ENCODE data around the gene ANKRD65.
"Not testable (repeated sequence)": the region's sequence is repeated elsewhere in the genome, so short reads cannot be mapped to it uniquely, and the experiment has no call there.

ANKRD65 gene

GRCh38 chr1:1397839-1398523 lies 23.1 kb downstream of the ANKRD65 start:
- no peak for DNase-seq (ENCODE audit: low read depth in 2 of 2)

- no peak for DNase-seq (ENCODE audit: low read depth in 2 of 2)
Observed at GRCh38 chr1:1395166-1395565, 25.9 kb downstream of the ANKRD65 start.

- DNase-seq (ENCODE audit: low read depth in 2 of 2) = no peak
Observed at GRCh38 chr1:1394116-1394515, 27.0 kb downstream of the ANKRD65 start.

GRCh38 chr1:1393428-1393827 lies 27.6 kb downstream of the ANKRD65 start:
- no peak for DNase-seq (ENCODE audit: low read depth in 2 of 2)

- DNase-seq (ENCODE audit: low read depth in 2 of 2) = no peak
Observed at GRCh38 chr1:1393014-1393413, 28.1 kb downstream of the ANKRD65 start.

GRCh38 chr1:1391225-1391624 lies 29.9 kb downstream of the ANKRD65 start:
- DNase-seq (ENCODE audit: low read depth in 2 of 2) = no peak

GRCh38 chr1:1390675-1391074 lies 30.4 kb downstream of the ANKRD65 start:
- no peak for DNase-seq (ENCODE audit: low read depth in 2 of 2)

GRCh38 chr1:1388078-1388472 lies 33.0 kb downstream of the ANKRD65 start:
- DNase-seq (ENCODE audit: low read depth in 2 of 2) = no peak

- no peak for DNase-seq (ENCODE audit: low read depth in 2 of 2)
Observed at GRCh38 chr1:1387098-1388077, 33.7 kb downstream of the ANKRD65 start.

GRCh38 chr1:1385931-1386330 lies 35.1 kb downstream of the ANKRD65 start:
- no peak for DNase-seq (ENCODE audit: low read depth in 2 of 2)

- not testable (repeated sequence) for DNase-seq (ENCODE audit: low read depth in 2 of 2)
Observed at GRCh38 chr1:1385339-1385738, 35.7 kb downstream of the ANKRD65 start.

- DNase-seq (ENCODE audit: low read depth in 2 of 2) = no peak
Observed at GRCh38 chr1:1381294-1381693, 39.8 kb downstream of the ANKRD65 start.

- DNase-seq (ENCODE audit: low read depth in 2 of 2) = no peak
Observed at GRCh38 chr1:1380860-1381259, 40.2 kb downstream of the ANKRD65 start.

GRCh38 chr1:1377540-1378205 lies 43.4 kb downstream of the ANKRD65 start:
- no peak for DNase-seq (ENCODE audit: low read depth in 2 of 2)

GRCh38 chr1:1376551-1377226 lies 44.4 kb downstream of the ANKRD65 start:
- no peak for DNase-seq (ENCODE audit: low read depth in 2 of 2)

- peak; percentile 94 to 97 for DNase-seq (ENCODE audit: low read depth in 2 of 2)
Observed at GRCh38 chr1:1374929-1375662, 46.0 kb downstream of the ANKRD65 start, which contains the start of gene AURKAIP1. AURKAIP1 (minus strand) TSS chr1:1375207; CDS start chr1:1374756, 451 bp downstream.

- no peak for DNase-seq (ENCODE audit: low read depth in 2 of 2)
Observed at GRCh38 chr1:1374589-1374928, 46.5 kb downstream of the ANKRD65 start.

GRCh38 chr1:1373815-1374588 lies 47.1 kb downstream of the ANKRD65 start:
- DNase-seq (ENCODE audit: low read depth in 2 of 2) = no peak

GRCh38 chr1:1373051-1373814 lies 47.8 kb downstream of the ANKRD65 start:
- no peak for DNase-seq (ENCODE audit: low read depth in 2 of 2)
